ENCODE data around the gene WDR37. TPM values are rescaled to one million over a fixed set of nuclear protein-coding genes. Genes with fewer than 3 reads are reported as not detected.

WDR37 gene
- polyA plus RNA-seq, 3 donors, result 16.1 to 20.3 (median 19.6) TPM

GRCh38 chr10:1166101-1166827 is 110.1 kb downstream of the WDR37 start:
- DNase-seq, result no peak

GRCh38 chr10:1166828-1167275 is 110.7 kb downstream of the WDR37 start:
- no peak for DNase-seq

GRCh38 chr10:1168763-1169162 is 112.6 kb downstream of the WDR37 start:
- no peak for DNase-seq

- DNase-seq, result no peak
These were observed 113.2 kb downstream of the WDR37 start for GRCh38 chr10:1169186-1169885.

- no peak for DNase-seq
These were observed 114.0 kb downstream of the WDR37 start for GRCh38 chr10:1169981-1170866.

- DNase-seq, result no peak
These were observed 114.6 kb downstream of the WDR37 start for GRCh38 chr10:1170867-1171180.

- no peak for DNase-seq
These were observed 115.0 kb downstream of the WDR37 start for GRCh38 chr10:1171182-1171581.

GRCh38 chr10:1171586-1171985 is 115.4 kb downstream of the WDR37 start:
- no peak for DNase-seq

GRCh38 chr10:1172256-1172984 is 116.2 kb downstream of the WDR37 start:
- DNase-seq, result no peak

- DNase-seq, result no peak
These were observed 116.9 kb downstream of the WDR37 start for GRCh38 chr10:1173091-1173490.

- DNase-seq, result no peak
These were observed 117.8 kb downstream of the WDR37 start for GRCh38 chr10:1174022-1174421.

GRCh38 chr10:1175956-1176565 is 119.9 kb downstream of the WDR37 start:
- no peak for DNase-seq

GRCh38 chr10:1177936-1178335 is 121.8 kb downstream of the WDR37 start:
- DNase-seq, result no peak

GRCh38 chr10:1178506-1178905 is 122.3 kb downstream of the WDR37 start:
- no peak for DNase-seq

GRCh38 chr10:1179346-1180070 is 123.3 kb downstream of the WDR37 start:
- DNase-seq, result no peak

GRCh38 chr10:1180071-1180730 is 124.0 kb downstream of the WDR37 start:
- DNase-seq, result no peak

GRCh38 chr10:1180836-1181235 is 124.7 kb downstream of the WDR37 start:
- DNase-seq, result no peak

Measured in renal pelvis (tissue), 4 donors.